Stimulated activated CD8-positive, alpha-beta memory T cell treated with anti-CD3 and anti-CD28 coated beads, Interleukin-7, amount 100 ng/mL, for 4 hours (primary cell): Measurements from ENCODE around the gene LLGL1.

Experiments used
- DNase-seq, 2 donors: peaks; one replicate each; pipeline ENCODE4 v3.0.0-alpha.2; 2020; ENCODE audit warnings: low read depth in 2 of 2

LLGL1 gene

DNA sequence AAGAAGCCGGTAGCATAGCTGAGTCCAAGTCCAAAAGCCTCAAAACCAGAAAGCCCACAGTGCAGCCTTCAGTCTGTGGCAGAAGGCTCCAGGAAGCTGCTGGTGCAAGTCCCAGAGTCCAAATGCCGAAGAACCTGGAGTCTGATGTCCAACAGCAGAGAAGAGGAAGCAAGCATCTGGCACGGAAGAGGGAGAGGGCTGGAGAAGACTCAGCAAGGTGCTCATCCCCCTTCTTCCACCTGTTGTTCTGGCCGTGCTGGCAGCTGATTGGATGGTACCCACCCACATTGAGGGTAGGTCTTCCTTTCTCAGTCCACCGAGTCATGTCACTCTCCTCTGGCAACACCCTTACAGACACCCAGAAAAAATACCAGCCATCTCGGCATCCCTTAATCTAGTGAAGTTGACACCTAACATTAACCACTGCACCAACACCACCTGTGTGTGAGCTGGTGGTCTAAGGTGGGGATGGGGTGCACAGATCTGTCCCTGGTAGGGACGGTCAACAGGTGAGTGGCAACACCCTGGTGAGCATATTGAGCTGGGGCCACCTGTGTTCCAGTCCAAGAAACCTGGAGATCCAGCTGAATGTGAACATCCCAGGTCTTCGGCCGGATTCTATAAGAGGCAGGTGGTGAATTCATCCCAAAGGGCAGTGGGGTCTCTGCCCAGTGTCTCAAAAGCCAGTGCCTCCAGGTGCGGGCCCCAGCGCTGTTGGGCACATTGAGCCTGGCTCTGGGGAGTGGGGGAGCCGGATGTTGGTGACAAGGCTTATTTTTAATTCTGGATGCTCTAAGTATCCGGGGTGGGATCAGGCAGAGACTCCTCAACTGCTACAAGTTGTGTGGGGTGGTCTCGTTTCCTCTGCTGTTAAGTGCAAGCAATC, 44.9 kb downstream of the LLGL1 start:
- DNase-seq = no peak

DNA sequence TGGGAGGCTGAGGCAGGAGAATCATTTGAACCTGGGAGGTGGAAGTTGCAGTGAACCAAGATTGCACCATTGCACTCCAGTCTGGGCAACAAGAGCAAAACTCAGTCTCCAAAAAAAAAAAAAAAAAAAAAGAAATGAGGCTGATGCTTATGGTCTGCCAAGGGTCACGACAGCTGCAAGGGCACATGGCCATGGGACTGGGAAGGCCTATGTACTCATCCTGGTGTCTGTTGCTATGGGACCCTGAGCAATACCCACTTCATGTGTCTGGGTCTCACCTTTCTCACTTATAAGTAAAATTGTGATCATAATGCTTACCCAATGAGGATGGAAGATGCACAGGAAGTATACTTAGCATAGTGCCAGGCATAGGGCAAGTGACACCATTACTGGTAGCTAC, 51.6 kb downstream of the LLGL1 start:
- no peak for DNase-seq

DNA sequence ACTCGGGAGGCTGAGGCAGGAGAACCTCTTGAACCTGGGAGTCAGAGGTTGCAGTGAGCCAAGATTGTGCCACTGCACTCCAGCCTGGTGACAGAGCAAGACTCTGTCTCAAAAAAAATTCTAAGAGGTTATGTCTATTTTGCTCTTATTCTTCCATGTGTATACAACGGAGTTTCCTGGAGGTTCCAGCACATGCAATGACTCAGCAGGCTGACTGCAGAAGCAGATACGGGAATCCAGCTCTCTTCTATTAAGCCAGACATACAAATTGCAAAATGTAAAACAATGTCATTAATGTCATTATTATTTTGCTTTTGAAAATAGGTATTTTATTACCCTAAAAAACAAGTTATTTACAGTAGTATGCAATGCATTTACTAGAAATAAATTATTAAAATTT, 53.4 kb downstream of the LLGL1 start:
- no peak for DNase-seq

DNA sequence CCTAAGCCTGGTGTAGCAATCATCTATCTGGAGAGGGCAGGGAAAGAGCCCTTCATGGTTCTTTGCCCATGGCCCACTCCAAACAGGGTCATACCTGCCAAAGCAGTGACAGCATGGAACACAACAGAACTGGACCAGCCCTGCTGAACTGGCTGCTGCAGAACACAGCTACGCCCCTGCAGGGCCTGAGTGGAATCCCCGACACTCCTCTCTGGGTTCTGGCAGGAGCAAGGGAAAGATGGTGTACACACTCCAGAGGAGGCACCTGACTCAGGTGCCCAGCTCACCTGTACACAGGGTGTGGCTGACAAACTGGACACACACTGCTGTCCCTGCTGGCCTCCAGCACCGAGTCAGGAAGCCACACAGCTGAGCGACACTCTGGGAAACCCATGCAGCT, 54.8 kb downstream of the LLGL1 start:
- DNase-seq = no peak

DNA sequence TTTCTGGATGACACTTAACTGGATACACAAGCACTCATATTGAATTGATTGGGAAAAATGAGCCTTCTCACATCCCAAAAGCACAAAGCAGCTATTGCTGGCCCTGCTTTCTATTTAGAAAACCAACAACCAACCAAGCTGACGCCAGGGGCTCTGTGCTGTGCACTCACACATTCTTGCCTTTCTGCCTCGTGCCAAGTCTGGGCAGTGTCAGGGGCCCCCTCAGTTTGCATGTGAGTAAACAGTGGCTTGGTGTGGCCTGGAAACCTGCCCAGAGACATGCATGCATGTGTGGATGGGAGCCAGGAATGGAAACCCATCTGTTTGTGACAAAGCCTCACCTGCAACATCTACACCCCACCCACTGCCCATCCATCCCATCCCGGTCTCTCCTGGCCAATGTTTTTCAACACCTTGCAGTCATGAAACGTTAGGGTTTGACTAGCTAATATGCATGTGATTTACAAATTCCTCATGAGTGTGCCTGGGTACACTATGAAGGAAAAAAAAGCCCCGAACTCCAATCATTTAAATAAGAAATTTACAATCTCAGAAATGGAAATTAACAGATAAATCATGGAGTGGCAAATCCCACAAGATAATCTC, 55.4 kb downstream of the LLGL1 start:
- DNase-seq = no peak

DNA sequence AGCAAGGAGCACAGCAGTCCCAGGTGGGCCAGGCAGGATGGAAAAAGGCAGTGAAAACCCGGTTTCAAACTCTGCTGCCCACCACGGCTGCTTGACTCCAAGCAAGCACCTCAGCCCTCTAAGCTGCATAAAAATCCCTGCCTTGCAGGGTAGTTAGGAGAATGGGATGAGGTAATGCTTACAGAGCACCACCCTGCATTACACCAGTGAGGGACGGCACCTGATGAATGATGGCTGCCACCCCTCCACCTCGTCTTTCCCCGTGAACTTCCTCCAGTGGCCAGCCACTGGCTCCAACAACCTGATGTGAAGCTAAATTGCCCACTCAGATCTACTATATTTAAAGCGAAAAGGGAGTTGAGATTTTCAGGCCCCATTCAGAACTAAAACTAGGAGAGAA, 56.4 kb downstream of the LLGL1 start:
- no peak for DNase-seq

DNA sequence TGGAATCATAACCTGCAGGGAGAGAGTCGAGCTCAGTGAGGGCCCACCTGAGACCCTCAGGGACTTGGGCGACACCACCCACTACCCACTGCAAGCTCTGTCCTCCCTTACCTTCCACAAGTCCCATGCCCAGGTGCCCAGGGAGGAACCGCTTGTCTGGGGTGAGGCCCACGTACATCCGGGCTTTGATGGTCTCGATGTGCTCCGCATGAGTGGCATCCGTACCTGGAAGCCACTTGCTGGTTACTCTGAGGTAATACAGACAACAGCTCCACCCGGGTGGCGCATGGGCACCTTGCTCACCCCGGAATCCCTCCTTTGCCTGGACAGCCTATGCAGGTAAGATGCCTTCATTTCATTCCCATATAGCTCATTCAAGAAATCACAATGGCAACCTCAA, 59.9 kb downstream of the LLGL1 start:
- DNase-seq = no peak

DNA sequence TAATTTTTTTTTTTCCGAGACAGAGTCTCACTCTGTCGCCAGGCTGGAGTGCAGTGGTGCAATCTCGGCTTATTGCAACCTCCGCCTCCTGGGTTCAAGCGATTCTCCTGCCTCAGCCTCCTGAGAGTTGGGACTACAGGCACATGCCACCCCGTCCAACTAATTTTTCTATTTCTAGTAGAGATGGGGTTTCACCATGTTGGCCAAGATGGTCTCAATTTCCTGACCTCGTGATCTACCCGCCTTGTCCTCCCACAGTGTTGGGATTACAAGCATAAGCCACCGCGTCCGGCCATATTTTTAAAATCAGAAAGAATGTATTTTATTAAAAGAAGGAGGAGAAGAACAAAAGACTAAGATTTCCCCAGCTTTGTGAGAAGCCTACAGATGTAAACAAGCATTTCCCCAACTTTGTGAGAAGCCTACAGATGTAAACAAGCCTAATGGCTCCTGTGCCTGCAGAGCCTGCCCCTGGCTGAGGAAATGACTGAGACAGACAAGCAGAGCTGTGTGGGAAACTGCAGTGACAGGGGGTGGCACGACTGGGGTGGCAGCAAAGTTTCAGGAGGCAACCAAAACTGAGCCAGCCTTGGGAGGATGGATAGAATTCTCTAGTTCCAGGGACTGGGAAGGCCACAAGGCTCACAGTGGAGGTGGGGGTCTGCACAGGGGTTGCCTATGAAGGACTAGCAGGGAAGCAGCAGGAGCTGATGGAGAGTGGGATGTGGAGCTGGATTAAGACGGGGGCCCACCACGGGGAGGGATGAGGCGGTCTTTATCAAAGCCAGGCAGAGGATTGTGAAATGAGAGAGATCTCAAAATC, 66.5 kb downstream of the LLGL1 start:
- no peak for DNase-seq
